ENCODE measurements around the gene C2orf42.
"Not testable (repeated sequence)": the region's sequence is repeated elsewhere in the genome, so short reads cannot be mapped to it uniquely, and the experiment has no call there.

The C2orf42 gene

GRCh38 chr2:70131344-70132143 is 59.3 kb downstream of the C2orf42 start:
- not testable (repeated sequence) for DNase-seq

- no peak for DNase-seq
Measured at GRCh38 chr2:70128005-70128404, 62.8 kb downstream of the C2orf42 start.

GRCh38 chr2:70126413-70126812 is 64.4 kb downstream of the C2orf42 start:
- no peak for DNase-seq

GRCh38 chr2:70125498-70125898 is 65.3 kb downstream of the C2orf42 start:
- DNase-seq: no peak

- DNase-seq: peak; percentile 38
Measured at GRCh38 chr2:70124983-70125480, 65.8 kb downstream of the C2orf42 start.

- DNase-seq: no peak
Measured at GRCh38 chr2:70123829-70124116, 67.0 kb downstream of the C2orf42 start.

GRCh38 chr2:70123051-70123828 is 67.6 kb downstream of the C2orf42 start:
- peak; percentile 77 for DNase-seq

GRCh38 chr2:70122470-70122869 is 68.3 kb downstream of the C2orf42 start:
- DNase-seq: no peak

- no peak for DNase-seq
Measured at GRCh38 chr2:70121627-70122372, 69.0 kb downstream of the C2orf42 start.

- no peak for DNase-seq
Measured at GRCh38 chr2:70118798-70119454, 71.9 kb downstream of the C2orf42 start.

GRCh38 chr2:70116936-70117552 is 73.8 kb downstream of the C2orf42 start:
- DNase-seq: no peak

GRCh38 chr2:70115646-70116442 is 75.0 kb downstream of the C2orf42 start:
- no peak for DNase-seq

GRCh38 chr2:70113359-70114070 is 77.3 kb downstream of the C2orf42 start:
- DNase-seq: no peak

GRCh38 chr2:70111752-70112591 is 78.8 kb downstream of the C2orf42 start:
- peak; percentile 87 for DNase-seq

- DNase-seq: not testable (repeated sequence)
Measured at GRCh38 chr2:70110397-70110796, 80.4 kb downstream of the C2orf42 start.

GRCh38 chr2:70106138-70106537 is 84.7 kb downstream of the C2orf42 start:
- not testable (repeated sequence) for DNase-seq

GRCh38 chr2:70104231-70105111 is 86.3 kb downstream of the C2orf42 start:
- peak; percentile 86 for DNase-seq

GRCh38 chr2:70103531-70104061 is 87.2 kb downstream of the C2orf42 start:
- no peak for DNase-seq
